ENCODE results near the gene DAB2IP.
"Not testable (repeated sequence)": the region's sequence is repeated elsewhere in the genome, so short reads cannot be mapped to it uniquely, and the experiment has no call there.

DAB2IP gene

GRCh38 chr9:121609822-121610637, 41.4 kb upstream of the DAB2IP start:
- TF ChIP-seq CTCF (IDR thresholded peaks at IDR 0.05): no peak
- Histone ChIP-seq H3K4me3 (no peak overlapping the region), H3K27ac (no peak overlapping the region)
- DNase-seq (ENCODE audit: low spot score): no peak

- DNase-seq (ENCODE audit: low spot score): no peak
- no peak overlapping the region for H3K27ac ChIP-seq
- no peak for TF ChIP-seq CTCF (IDR thresholded peaks at IDR 0.05)
- H3K4me3 ChIP-seq: no peak overlapping the region
Observed at GRCh38 chr9:121610638-121610953, 40.8 kb upstream of the DAB2IP start.

- no peak for DNase-seq (ENCODE audit: low spot score)
- no peak for TF ChIP-seq CTCF (IDR thresholded peaks at IDR 0.05)
- H3K4me3 ChIP-seq: no peak overlapping the region
- H3K27ac ChIP-seq: peak overlapping the region in 1 of 2 donors; percentile 2
Observed at GRCh38 chr9:121612511-121612998, 38.9 kb upstream of the DAB2IP start.

- H3K27ac ChIP-seq: no peak overlapping the region
- H3K4me3 ChIP-seq: no peak overlapping the region
- no peak for TF ChIP-seq CTCF (IDR thresholded peaks at IDR 0.05)
- DNase-seq (ENCODE audit: low spot score): no peak
Observed at GRCh38 chr9:121613009-121613752, 38.3 kb upstream of the DAB2IP start.

- H3K27ac ChIP-seq: no peak overlapping the region
- no peak for DNase-seq (ENCODE audit: low spot score)
- no peak for TF ChIP-seq CTCF (IDR thresholded peaks at IDR 0.05)
- H3K4me3 ChIP-seq: no peak overlapping the region
Observed at GRCh38 chr9:121616123-121616755, 35.2 kb upstream of the DAB2IP start.

GRCh38 chr9:121618504-121618903, 32.9 kb upstream of the DAB2IP start:
- H3K4me3 ChIP-seq: no peak overlapping the region
- DNase-seq (ENCODE audit: low spot score): no peak
- TF ChIP-seq CTCF (IDR thresholded peaks at IDR 0.05): no peak
- no peak overlapping the region for H3K27ac ChIP-seq

- H3K4me3 ChIP-seq; DNase-seq (ENCODE audit: low spot score): not testable (repeated sequence)
- peak overlapping the region in 1 of 2 donors; percentile 50 for H3K27ac ChIP-seq
Observed at GRCh38 chr9:121618910-121619309, 32.5 kb upstream of the DAB2IP start.

Measured in coronary artery (tissue), 2 donors.